HepG2 (cell line): ENCODE data around the gene CCSER1. TPM values are rescaled to one million over a fixed set of nuclear protein-coding genes. Genes with fewer than 3 reads are reported as not detected.

Source experiments
- ATAC-seq: fragments of 200-7000 bp; cut with Tn5 transposase; 3 replicates; pipeline ENCODE4 v1.9.1; 2020; ENCODE audit warnings: mild to moderate bottlenecking, moderate library complexity
- BruUV-seq: library from RNA; stranded (reverse); fragments of 400-500 nt; replicated peaks from 2 replicates; lab custom pipeline; 2021; lab: Mats Ljungman, UMichigan
- CTCF ChIA-PET: fragments of 300-600 bp; formaldehyde crosslinking; extraction: SDS; loops from one replicate; lab custom pipeline; 2021; ENCODE audit warnings: low total read pairs, inconsistent platforms, low intra/inter-chr PET ratio; lab: Yijun Ruan, JAX
- POLR2A ChIA-PET: fragments of 350-600 bp; sonication (Branson Sonifier 250); formaldehyde crosslinking; loops from one replicate; lab custom pipeline; 2020; ENCODE audit warnings: antibody characterized with exemption, inconsistent platforms; lab: Yijun Ruan, JAX
- DNase-seq: peaks from one replicate; pipeline ENCODE4 v3.0.0-alpha.2; 2015; ENCODE audit warnings: low spot score
- FAIRE-seq: peaks from 3 replicates; lab custom pipeline; 2011; peaks lifted over from hg19 to GRCh38; lab: Jason Lieb, UNC
- H2AFZ ChIP-seq: one replicate; pipeline ENCODE4 v1.6.1; 2011; ENCODE audit warnings: low read length, inconsistent platforms
- H3K27ac ChIP-seq: fragments of 300-600 bp; 3 replicates; pipeline ENCODE4 v1.8.0; 2011; ENCODE audit warnings: mixed run types, mild to moderate bottlenecking, mixed read lengths, low read length, inconsistent platforms; ENCODE audit not compliant: insufficient read depth; ENCODE audit errors: extremely low read length
- H3K27me3 ChIP-seq, 2 experiments: fragments of 200-600 bp in 1 of 2; 2 replicates in 1 of 2; 3 replicates in 1 of 2; pipeline versions ENCODE4 v1.6.0 to v1.8.0; 2011; ENCODE audit warnings: low read length in 2 of 2, mild to moderate bottlenecking in 2 of 2, moderate library complexity in 2 of 2, inconsistent platforms in 1 of 2; ENCODE audit not compliant: insufficient read depth in 2 of 2, control insufficient read depth in 1 of 2
- H3K36me3 ChIP-seq, 2 experiments: fragments of 200-600 bp in 1 of 2; replicated peaks in 1 of 2; 2 replicates in 1 of 2; 3 replicates in 1 of 2; pipeline versions ENCODE4 v1.5.1 to v1.8.0; 2011; ENCODE audit warnings: low read length in 2 of 2, inconsistent platforms in 1 of 2; ENCODE audit not compliant: insufficient read depth in 2 of 2, control insufficient read depth in 1 of 2
- H3K4me1 ChIP-seq: 2 replicates; pipeline ENCODE4 v1.5.1; 2012; ENCODE audit warnings: low read length, inconsistent platforms; ENCODE audit not compliant: insufficient read depth
- H3K4me2 ChIP-seq: 2 replicates; pipeline ENCODE4 v1.6.0; 2011; ENCODE audit warnings: low read depth, low read length, inconsistent platforms
- H3K4me3 ChIP-seq, 3 experiments: fragments of 200-600 bp in 1 of 3; sonication (generic), shearing (Covaris generic) in 1 of 3; replicated peaks in 1 of 3; 2 replicates each; pipeline ENCODE4 v1.5.1; 2011 to 2016; ENCODE audit warnings: low read length in 3 of 3, inconsistent platforms in 2 of 3, low read depth in 2 of 3, mild to moderate bottlenecking in 2 of 3, control low read depth in 1 of 3, mixed read lengths in 1 of 3; ENCODE audit not compliant: insufficient read depth in 1 of 3
- H3K79me2 ChIP-seq: one replicate; pipeline ENCODE4 v1.6.1; 2011; ENCODE audit warnings: low read length, inconsistent platforms; ENCODE audit not compliant: insufficient read depth
- H3K9ac ChIP-seq: 2 replicates; pipeline ENCODE4 v1.6.0; 2011; ENCODE audit warnings: mild to moderate bottlenecking, low read depth, low read length, inconsistent platforms; ENCODE audit not compliant: insufficient read depth
- H3K9me3 ChIP-seq: 2 replicates; pipeline ENCODE4 v1.5.1; 2012; ENCODE audit warnings: mild to moderate bottlenecking, low read length
- H4K20me1 ChIP-seq: 2 replicates; pipeline ENCODE4 v1.6.0; 2011; ENCODE audit warnings: inconsistent platforms, mild to moderate bottlenecking, low read length, moderate library complexity; ENCODE audit not compliant: insufficient read depth
- ATF5 ChIP-seq: sonication (generic); formaldehyde crosslinking; IDR thresholded peaks from 2 replicates; pipeline ENCODE4 v1.4.0; 2020; ENCODE audit warnings: mild to moderate bottlenecking, low read depth, missing genetic modification reagents
- DNMT1 ChIP-seq: sonication (generic); formaldehyde crosslinking; IDR thresholded peaks from 2 replicates; pipeline ENCODE4 v1.5.1; 2020; ENCODE audit warnings: mild to moderate bottlenecking, missing genetic modification reagents
- FOXA3 ChIP-seq: IDR thresholded peaks from 2 replicates; pipeline ENCODE4 v1.6.1; 2016; ENCODE audit warnings: missing genetic modification reagents, missing compliant biosample characterization
- KAT2B ChIP-seq: fragments of 150-350 bp; IDR thresholded peaks from 2 replicates; pipeline ENCODE4 v1.6.1; 2014; ENCODE audit warnings: low read depth, low read length, borderline replicate concordance
- KDM5B ChIP-seq: sonication (generic); formaldehyde crosslinking; IDR thresholded peaks from 2 replicates; pipeline ENCODE4 v1.4.0; 2020; ENCODE audit warnings: missing genetic modification reagents, mild to moderate bottlenecking, borderline replicate concordance
- MAX ChIP-seq: IDR thresholded peaks from 2 replicates; pipeline ENCODE4 v1.6.1; 2012; ENCODE audit warnings: inconsistent platforms
- MEIS2 ChIP-seq: sonication (generic); formaldehyde crosslinking; IDR thresholded peaks from 2 replicates; pipeline ENCODE4 v1.9.0; 2021; ENCODE audit warnings: mild to moderate bottlenecking, missing genetic modification reagents
- NFIB ChIP-seq: sonication (generic); formaldehyde crosslinking; IDR thresholded peaks from 2 replicates; pipeline ENCODE4 v1.9.0; 2021; ENCODE audit warnings: missing genetic modification reagents, mild to moderate bottlenecking, borderline replicate concordance
- SAP130 ChIP-seq: IDR thresholded peaks from 2 replicates; pipeline ENCODE4 v1.6.1; 2016; ENCODE audit warnings: low read depth
- ZKSCAN8 ChIP-seq: IDR thresholded peaks from 2 replicates; pipeline ENCODE4 v1.6.1; 2016; ENCODE audit warnings: borderline replicate concordance, missing genetic modification reagents, missing compliant biosample characterization
- ZNF660 ChIP-seq: sonication (generic); formaldehyde crosslinking; IDR thresholded peaks from 2 replicates; pipeline ENCODE4 v1.5.1; 2020; ENCODE audit warnings: mild to moderate bottlenecking, low read depth, missing genetic modification reagents, borderline replicate concordance
- WGBS: methylation state at CpG from one replicate; pipeline ENCODE4 v1.1.6; 2017; ENCODE audit warnings: low lambda C conversion rate; 5-methylcytosine and 5-hydroxymethylcytosine counted together
- in situ Hi-C: cut with HindIII; loops from 2 replicates; pipeline ENCODE4 v1.10.0; 2017; ENCODE audit warnings: low pct_unique_long_range_greater_than_20kb; ENCODE audit not compliant: extremely low pct_ligation_motif_present
- intact Hi-C: fragments of 100-400 bp; cut with micrococcal nuclease; formaldehyde crosslinking; loops from one replicate; pipeline ENCODE4 v1.10.0; 2022; ENCODE audit not compliant: unreplicated experiment
- polyA plus RNA-seq, 8 experiments: library from polyadenylated mRNA; depleted of rRNA in 3 of 8; stranded (reverse) in 7 of 8; unstranded in 1 of 8; fragments of >200 nt; fragmentation: Illumina TruSeq in 4 of 8; extraction: Trizol in 4 of 8; gene quantifications; 2 replicates each; pipeline versions ENCODE4 v1.2.1 to v1.2.3, GENCODE V29; 2011 to 2016; ENCODE audit warnings: low read depth in 4 of 8, missing spikeins in 1 of 8, mixed read lengths in 1 of 8; ENCODE audit not compliant: insufficient read depth in 1 of 8
- total RNA-seq, 5 experiments: library from RNA; depleted of rRNA; stranded (reverse); fragments of >200 nt; fragmentation: Illumina TruSeq; extraction: Trizol; gene quantifications; 2 replicates each; pipeline ENCODE4 v1.2.3, GENCODE V29; 2016; ENCODE audit warnings: low read depth in 1 of 5
- TF ChIP-seq, protein P1 (sequence below): sonication (generic); formaldehyde crosslinking; IDR thresholded peaks from 2 replicates; pipeline ENCODE4 v1.4.0; 2020; ENCODE audit warnings: missing genetic modification reagents; ENCODE audit errors: not compliant biosample characterization
- TF ChIP-seq, protein P2 (sequence below): sonication (generic); formaldehyde crosslinking; IDR thresholded peaks from 2 replicates; pipeline ENCODE4 v1.9.0; 2022; ENCODE audit warnings: missing genetic modification reagents, mild to moderate bottlenecking, borderline replicate concordance
- TF ChIP-seq, protein P3 (sequence below): sonication (generic); formaldehyde crosslinking; IDR thresholded peaks from 2 replicates; pipeline ENCODE4 v1.4.0; 2020; ENCODE audit warnings: missing genetic modification reagents

The CCSER1 gene
- total and polyA plus RNA-seq, 2 of the 13 experiments (the other 11 are each of a cell fraction or from before 2014, with no cell fraction given), result not detected

DNA sequence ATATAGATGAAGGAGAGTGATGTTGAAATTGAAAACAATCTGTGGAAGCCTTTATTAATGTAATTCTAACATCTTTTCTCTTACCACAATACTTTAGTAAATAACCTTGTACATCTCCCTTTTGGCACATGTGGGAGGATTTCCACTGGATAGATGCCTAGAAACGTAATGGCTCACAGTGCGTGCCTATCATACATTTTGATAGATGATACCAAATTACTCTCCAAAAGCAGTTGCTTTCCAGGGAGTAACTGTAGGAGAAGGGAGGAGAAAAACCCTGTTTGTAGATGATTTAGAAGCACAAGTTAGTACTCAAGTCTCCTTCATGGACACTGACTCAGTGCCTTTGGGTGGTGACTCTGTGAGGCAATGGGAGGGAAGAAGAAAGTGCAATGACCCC, 476.3 kb downstream of the CCSER1 start:
- ChIA-PET CTCF (no interaction called here), POLR2A (no interaction called here)
- Histone ChIP-seq H3K4me2 (no peak overlapping the region), H4K20me1 (no peaks in the 10 kb centered on the region), H3K79me2 (no peaks in the 10 kb centered on the region), H3K9me3 (peaks cover 11% of the 10 kb centered on the region), H2AFZ (no peak overlapping the region), H3K4me1 (no peaks in the 10 kb centered on the region), H3K27ac (no peak overlapping the region), H3K9ac (no peak overlapping the region), H3K36me3 (no peaks in the 10 kb centered on the region), H3K4me3 (no peak overlapping the region), H3K27me3 (no peaks in the 10 kb centered on the region)
- no TSS peak for BruUV-seq
- ATAC-seq (no peak), DNase-seq (no peak), FAIRE-seq (no peak)
- 0% methylated on average over 2 of the region's 2 CpGs for WGBS
- intact Hi-C loops (no loop called here), in situ Hi-C loops (no loop called here)
- TF ChIP-seq NFIB, result no peak
- no peak for TF ChIP-seq ATF5 (CRISPR knock-in tag)

DNA sequence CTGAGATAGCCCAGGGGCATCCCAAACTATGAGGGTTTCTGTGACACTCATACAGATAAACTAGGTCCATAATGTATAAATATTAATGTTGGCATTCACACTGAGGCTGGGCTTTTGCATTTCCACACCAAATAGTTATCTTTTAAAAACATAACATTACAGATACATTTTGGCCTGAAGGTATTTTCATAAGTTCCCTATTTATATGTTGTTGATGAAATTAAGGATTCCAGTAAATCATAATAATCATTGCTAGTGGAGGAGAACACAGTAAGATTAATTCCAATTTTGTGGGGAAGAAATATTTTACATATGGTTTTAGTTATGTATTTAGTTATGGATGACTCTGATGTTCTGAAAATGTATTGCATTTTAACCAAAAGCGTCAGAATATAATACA, 479.6 kb downstream of the CCSER1 start:
- BruUV-seq, result no TSS peak
- Histone ChIP-seq H3K9me3 (no peaks in the 10 kb centered on the region), H3K4me3 (no peak overlapping the region), H3K36me3 (no peaks in the 10 kb centered on the region), H3K4me1 (no peaks in the 10 kb centered on the region), H3K79me2 (no peaks in the 10 kb centered on the region), H3K9ac (no peak overlapping the region), H3K27me3 (no peaks in the 10 kb centered on the region), H3K27ac (no peak overlapping the region), H4K20me1 (no peaks in the 10 kb centered on the region), H3K4me2 (no peak overlapping the region), H2AFZ (no peak overlapping the region)
- CTCF ChIA-PET, result no interaction called here
- 49% methylated on average over 1 of the region's 1 CpG for WGBS
- in situ Hi-C loops (no loop called here), intact Hi-C loops (no loop called here)
- FAIRE-seq (no peak), DNase-seq (no peak), ATAC-seq (no peak)
- POLR2A ChIA-PET, result no interaction called here
- TF ChIP-seq SAP130 (CRISPR knock-in tag) (no peak), ZKSCAN8 (CRISPR knock-in tag) (no peak), DNMT1 (CRISPR knock-in tag) (no peak), KAT2B (no peak), KDM5B (CRISPR knock-in tag) (no peak), ZNF660 (CRISPR knock-in tag) (no peak), MAX (no peak), MEIS2 (CRISPR knock-in tag) (no peak), FOXA3 (CRISPR knock-in tag) (no peak)
- TF ChIP-seq, protein P1, sequence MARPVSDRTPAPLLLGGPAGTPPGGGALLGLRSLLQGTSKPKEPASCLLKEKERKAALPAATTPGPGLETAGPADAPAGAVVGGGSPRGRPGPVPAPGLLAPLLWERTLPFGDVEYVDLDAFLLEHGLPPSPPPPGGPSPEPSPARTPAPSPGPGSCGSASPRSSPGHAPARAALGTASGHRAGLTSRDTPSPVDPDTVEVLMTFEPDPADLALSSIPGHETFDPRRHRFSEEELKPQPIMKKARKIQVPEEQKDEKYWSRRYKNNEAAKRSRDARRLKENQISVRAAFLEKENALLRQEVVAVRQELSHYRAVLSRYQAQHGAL (CRISPR knock-in tag), result no peak
- TF ChIP-seq, protein P2, sequence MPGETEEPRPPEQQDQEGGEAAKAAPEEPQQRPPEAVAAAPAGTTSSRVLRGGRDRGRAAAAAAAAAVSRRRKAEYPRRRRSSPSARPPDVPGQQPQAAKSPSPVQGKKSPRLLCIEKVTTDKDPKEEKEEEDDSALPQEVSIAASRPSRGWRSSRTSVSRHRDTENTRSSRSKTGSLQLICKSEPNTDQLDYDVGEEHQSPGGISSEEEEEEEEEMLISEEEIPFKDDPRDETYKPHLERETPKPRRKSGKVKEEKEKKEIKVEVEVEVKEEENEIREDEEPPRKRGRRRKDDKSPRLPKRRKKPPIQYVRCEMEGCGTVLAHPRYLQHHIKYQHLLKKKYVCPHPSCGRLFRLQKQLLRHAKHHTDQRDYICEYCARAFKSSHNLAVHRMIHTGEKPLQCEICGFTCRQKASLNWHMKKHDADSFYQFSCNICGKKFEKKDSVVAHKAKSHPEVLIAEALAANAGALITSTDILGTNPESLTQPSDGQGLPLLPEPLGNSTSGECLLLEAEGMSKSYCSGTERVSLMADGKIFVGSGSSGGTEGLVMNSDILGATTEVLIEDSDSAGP (CRISPR knock-in tag), result no peak
- TF ChIP-seq, protein P3, sequence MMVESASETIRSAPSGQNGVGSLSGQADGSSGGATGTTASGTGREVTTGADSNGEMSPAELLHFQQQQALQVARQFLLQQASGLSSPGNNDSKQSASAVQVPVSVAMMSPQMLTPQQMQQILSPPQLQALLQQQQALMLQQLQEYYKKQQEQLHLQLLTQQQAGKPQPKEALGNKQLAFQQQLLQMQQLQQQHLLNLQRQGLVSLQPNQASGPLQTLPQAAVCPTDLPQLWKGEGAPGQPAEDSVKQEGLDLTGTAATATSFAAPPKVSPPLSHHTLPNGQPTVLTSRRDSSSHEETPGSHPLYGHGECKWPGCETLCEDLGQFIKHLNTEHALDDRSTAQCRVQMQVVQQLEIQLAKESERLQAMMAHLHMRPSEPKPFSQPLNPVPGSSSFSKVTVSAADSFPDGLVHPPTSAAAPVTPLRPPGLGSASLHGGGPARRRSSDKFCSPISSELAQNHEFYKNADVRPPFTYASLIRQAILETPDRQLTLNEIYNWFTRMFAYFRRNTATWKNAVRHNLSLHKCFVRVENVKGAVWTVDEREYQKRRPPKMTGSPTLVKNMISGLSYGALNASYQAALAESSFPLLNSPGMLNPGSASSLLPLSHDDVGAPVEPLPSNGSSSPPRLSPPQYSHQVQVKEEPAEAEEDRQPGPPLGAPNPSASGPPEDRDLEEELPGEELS, result no peak
